Neuron (in vitro differentiated cells): ENCODE measurements around the gene DNAJC17.

Source experiments
- H2AFZ ChIP-seq: one replicate; pipeline ENCODE4 v1.6.1; 2013; ENCODE audit warnings: low read depth, mild to moderate bottlenecking, inconsistent platforms, low read length, moderate library complexity
- H3K27me3 ChIP-seq: one replicate; pipeline ENCODE4 v1.6.1; 2013; ENCODE audit warnings: low read length; ENCODE audit not compliant: insufficient read depth
- H3K36me3 ChIP-seq: one replicate; pipeline ENCODE4 v1.6.1; 2013; ENCODE audit warnings: low read length; ENCODE audit not compliant: insufficient read depth
- H3K4me1 ChIP-seq: one replicate; pipeline ENCODE4 v1.6.1; 2013; ENCODE audit warnings: low read length; ENCODE audit not compliant: insufficient read depth
- H3K4me3 ChIP-seq: 2 replicates; pipeline ENCODE4 v1.5.1; 2013; ENCODE audit warnings: mild to moderate bottlenecking, low read length, moderate library complexity
- H3K9me3 ChIP-seq: one replicate; pipeline ENCODE4 v1.6.1; 2013; ENCODE audit warnings: low read length

Gene DNAJC17

DNA sequence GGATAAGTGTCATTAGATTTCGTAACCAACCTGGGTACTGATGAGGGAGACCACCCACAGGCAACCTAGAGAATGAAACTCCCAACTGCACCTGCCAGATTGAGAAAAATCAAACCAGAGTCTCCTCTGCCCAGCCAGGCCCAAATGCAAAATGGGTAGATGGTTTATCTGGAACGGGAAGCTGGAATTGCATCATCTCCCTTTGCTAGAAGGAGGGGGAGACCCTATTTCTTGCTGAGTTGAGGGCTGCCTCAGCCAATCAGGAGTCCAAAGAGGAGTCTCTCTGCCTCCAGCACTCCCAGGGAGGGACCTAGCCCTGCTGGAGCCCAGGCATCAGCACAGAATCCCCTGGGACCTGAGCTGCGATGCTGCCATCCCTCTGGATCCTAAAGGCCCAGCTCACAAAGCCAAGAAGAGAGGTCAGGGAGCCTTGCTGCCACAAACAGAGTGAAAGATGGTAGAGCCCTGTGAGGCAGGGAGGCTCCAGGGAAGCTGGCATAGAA, 60.3 kb downstream of the DNAJC17 start:
- no peaks in the 10 kb centered on the region for H3K4me1 ChIP-seq
- H2AFZ ChIP-seq: no peak overlapping the region
- peaks cover 41% of the 10 kb centered on the region for H3K36me3 ChIP-seq
- H3K4me3 ChIP-seq: no peak overlapping the region
- H3K9me3 ChIP-seq: no peaks in the 10 kb centered on the region
- no peaks in the 10 kb centered on the region for H3K27me3 ChIP-seq

GRCh38 chr15:40744815-40745152, 62.5 kb downstream of the DNAJC17 start:
- no peak overlapping the region for H3K4me3 ChIP-seq
- no peaks in the 10 kb centered on the region for H3K4me1 ChIP-seq
- H3K27me3 ChIP-seq: no peaks in the 10 kb centered on the region
- H3K36me3 ChIP-seq: peaks cover 38% of the 10 kb centered on the region
- no peaks in the 10 kb centered on the region for H3K9me3 ChIP-seq
- no peak overlapping the region for H2AFZ ChIP-seq

DNA sequence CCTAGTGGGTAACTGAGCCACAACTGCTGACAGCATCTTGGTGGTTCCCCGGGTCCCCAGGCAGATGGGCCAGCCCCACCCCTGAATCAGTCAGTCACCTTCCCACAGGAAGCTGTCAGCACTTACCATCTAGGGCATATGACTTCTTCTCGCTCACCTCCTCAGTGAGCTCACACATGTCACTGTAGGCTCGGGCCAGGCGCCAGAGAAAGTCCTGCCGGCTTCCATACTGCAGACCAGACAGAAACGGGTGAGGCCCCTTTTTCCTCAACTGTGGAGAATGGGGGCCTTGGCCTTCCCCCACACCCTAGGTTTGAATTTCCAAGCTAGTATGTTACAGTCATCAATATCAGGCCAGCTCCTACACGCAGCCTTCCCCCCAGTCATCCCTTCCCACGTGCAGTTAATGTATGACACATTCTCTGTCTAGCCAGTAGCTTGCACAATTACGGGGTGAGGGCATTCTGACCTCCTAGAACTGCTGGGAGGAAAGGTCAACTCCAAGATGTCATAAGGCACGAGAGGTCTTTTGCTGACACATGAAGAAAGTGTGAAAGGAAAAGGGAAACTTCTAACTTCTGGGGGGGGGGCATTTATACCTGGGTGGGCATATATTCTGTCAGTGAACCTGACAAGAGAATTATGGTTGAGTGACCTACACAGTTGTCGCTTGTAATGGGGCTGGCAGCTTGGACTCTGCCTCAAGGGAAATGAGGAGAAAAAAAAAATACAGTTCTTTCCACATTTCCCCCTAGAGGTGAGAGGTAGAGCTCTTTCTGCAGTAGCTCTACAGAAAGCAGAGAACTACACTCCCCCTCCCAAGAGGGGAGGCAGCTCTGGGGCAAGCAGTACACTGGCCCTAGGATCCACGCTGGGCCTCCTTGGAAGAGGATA, 63.1 kb downstream of the DNAJC17 start:
- H3K4me3 ChIP-seq: no peak overlapping the region
- H3K4me1 ChIP-seq: no peaks in the 10 kb centered on the region
- H3K36me3 ChIP-seq: peaks cover 42% of the 10 kb centered on the region
- no peaks in the 10 kb centered on the region for H3K27me3 ChIP-seq
- no peaks in the 10 kb centered on the region for H3K9me3 ChIP-seq
- no peak overlapping the region for H2AFZ ChIP-seq

DNA sequence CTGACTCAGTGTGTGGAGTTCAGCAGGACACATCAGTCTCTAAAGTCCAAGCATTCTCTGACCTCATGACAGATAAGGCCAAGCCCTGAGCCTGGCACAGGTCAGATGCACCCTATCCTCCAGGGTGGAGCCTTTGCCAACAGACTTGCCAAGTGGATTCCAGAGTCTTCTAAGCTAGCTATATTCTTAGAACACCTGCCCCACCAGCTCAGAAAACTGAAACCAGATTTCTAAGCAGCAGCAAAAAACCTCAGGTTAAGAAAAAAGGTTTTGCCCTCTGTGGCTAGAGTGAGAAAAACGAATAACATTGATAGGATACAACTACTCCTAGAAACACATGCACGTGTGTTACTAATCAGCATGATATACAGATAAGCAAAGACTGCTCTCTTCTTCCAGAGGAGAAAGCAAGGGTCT, 63.8 kb downstream of the DNAJC17 start:
- no peaks in the 10 kb centered on the region for H3K9me3 ChIP-seq
- H3K36me3 ChIP-seq: peaks cover 47% of the 10 kb centered on the region
- H3K4me1 ChIP-seq: no peaks in the 10 kb centered on the region
- H3K27me3 ChIP-seq: no peaks in the 10 kb centered on the region
- H2AFZ ChIP-seq: no peak overlapping the region
- no peak overlapping the region for H3K4me3 ChIP-seq

GRCh38 chr15:40739854-40740253, 67.4 kb downstream of the DNAJC17 start:
- H3K4me3 ChIP-seq: no peak overlapping the region
- peaks cover 79% of the 10 kb centered on the region for H3K36me3 ChIP-seq
- H3K9me3 ChIP-seq: no peaks in the 10 kb centered on the region
- H3K27me3 ChIP-seq: no peaks in the 10 kb centered on the region
- no peak overlapping the region for H2AFZ ChIP-seq
- H3K4me1 ChIP-seq: no peaks in the 10 kb centered on the region

DNA sequence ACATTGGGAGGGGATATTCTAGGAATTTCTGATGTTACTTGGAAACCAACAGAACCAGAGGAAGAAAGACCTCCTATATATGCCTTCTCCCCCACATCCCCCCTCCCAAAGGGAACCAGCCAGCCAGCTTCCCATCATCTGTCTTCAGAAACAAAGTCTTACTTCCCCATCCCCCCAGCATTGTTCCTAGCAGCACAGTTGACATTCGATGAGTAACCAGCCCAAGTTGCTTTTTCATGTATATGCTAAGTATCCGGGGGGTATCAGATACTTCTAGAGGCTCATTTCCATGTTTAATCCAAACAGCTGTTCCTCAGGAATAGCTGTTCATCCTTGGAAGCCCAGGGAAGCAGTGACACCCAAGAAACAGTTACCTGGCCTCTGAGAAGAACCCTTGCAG, 68.2 kb downstream of the DNAJC17 start:
- H3K4me3 ChIP-seq: no peak overlapping the region
- no peaks in the 10 kb centered on the region for H3K9me3 ChIP-seq
- no peak overlapping the region for H2AFZ ChIP-seq
- H3K36me3 ChIP-seq: peaks cover 79% of the 10 kb centered on the region
- no peaks in the 10 kb centered on the region for H3K4me1 ChIP-seq
- no peaks in the 10 kb centered on the region for H3K27me3 ChIP-seq

GRCh38 chr15:40737048-40737447, 70.2 kb downstream of the DNAJC17 start:
- no peak overlapping the region for H2AFZ ChIP-seq
- H3K36me3 ChIP-seq: peaks cover 72% of the 10 kb centered on the region
- no peak overlapping the region for H3K4me3 ChIP-seq
- H3K9me3 ChIP-seq: no peaks in the 10 kb centered on the region
- no peaks in the 10 kb centered on the region for H3K4me1 ChIP-seq
- H3K27me3 ChIP-seq: no peaks in the 10 kb centered on the region

DNA sequence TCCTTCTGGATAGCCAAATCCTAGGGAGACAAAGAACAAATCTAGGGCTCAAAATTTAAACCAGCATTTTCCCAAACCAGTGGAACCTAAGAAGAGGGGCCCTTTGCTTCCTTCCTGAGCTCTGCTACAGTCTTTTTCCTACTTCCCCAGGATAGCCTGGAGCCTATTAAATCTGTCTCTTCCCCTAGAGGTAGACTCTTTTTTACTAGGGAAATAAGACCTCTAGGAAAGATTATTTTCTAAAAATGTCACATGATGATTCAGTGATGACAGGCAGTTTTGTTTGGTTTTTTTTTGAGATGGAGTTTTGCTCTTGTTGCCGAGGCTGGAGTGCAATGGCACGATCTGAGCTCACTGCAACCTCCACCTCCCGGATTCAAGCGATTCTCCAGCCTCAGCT, 70.7 kb downstream of the DNAJC17 start:
- Histone ChIP-seq H2AFZ (no peak overlapping the region), H3K36me3 (peaks cover 73% of the 10 kb centered on the region), H3K27me3 (no peaks in the 10 kb centered on the region), H3K9me3 (no peaks in the 10 kb centered on the region), H3K4me1 (no peaks in the 10 kb centered on the region), H3K4me3 (no peak overlapping the region)

DNA sequence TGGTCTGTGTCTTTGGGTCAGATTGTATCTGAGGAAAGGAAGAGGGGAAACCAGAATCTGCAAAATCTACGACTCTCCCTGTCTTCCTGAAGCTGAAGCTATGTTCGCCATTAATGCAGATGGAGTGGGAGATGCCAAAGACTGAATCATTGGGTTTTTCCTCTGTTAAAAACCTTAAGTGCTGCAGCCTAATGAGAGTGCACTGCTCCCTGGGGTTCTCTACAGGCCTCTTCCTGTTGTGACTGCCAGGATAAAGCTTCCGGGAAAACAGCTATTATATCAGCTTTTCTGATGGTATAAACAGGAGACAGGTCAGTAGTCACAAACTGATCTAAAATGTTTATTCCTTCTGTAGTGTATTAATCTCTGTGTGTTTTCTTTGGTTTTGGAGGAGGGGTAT, 76.2 kb downstream of the DNAJC17 start:
- H3K4me3 ChIP-seq: no peak overlapping the region
- no peaks in the 10 kb centered on the region for H3K4me1 ChIP-seq
- H3K9me3 ChIP-seq: no peaks in the 10 kb centered on the region
- H2AFZ ChIP-seq: no peak overlapping the region
- H3K36me3 ChIP-seq: peaks cover 62% of the 10 kb centered on the region
- no peaks in the 10 kb centered on the region for H3K27me3 ChIP-seq

GRCh38 chr15:40723919-40724318, 83.4 kb downstream of the DNAJC17 start:
- H2AFZ ChIP-seq: no peak overlapping the region
- peaks cover 1% of the 10 kb centered on the region for H3K9me3 ChIP-seq
- H3K4me1 ChIP-seq: no peaks in the 10 kb centered on the region
- peaks cover 34% of the 10 kb centered on the region for H3K36me3 ChIP-seq
- no peaks in the 10 kb centered on the region for H3K27me3 ChIP-seq
- no peak overlapping the region for H3K4me3 ChIP-seq

GRCh38 chr15:40722934-40723333, 84.3 kb downstream of the DNAJC17 start:
- no peaks in the 10 kb centered on the region for H3K27me3 ChIP-seq
- H3K4me1 ChIP-seq: no peaks in the 10 kb centered on the region
- H2AFZ ChIP-seq: no peak overlapping the region
- peaks cover 35% of the 10 kb centered on the region for H3K36me3 ChIP-seq
- H3K4me3 ChIP-seq: no peak overlapping the region
- H3K9me3 ChIP-seq: peaks cover 1% of the 10 kb centered on the region

DNA sequence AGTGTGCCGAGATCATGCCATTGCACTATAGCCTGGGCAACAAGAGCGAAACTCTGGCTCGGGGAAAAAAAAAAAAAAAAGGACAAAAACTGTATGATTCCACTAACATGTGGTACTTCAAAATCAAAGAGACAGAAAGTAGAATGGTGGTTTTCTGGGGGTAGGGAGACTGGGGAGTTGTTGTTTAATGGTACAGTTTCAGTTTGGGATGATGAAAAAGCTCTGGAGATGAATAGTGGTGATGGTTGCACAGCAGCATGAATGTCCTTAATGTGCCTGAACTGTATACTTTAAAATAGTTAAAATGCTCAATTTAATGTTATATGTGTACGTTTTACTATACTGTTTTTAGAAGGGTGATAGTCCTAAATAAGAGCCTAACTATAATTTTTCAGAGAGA, 84.9 kb downstream of the DNAJC17 start:
- peaks cover 37% of the 10 kb centered on the region for H3K36me3 ChIP-seq
- no peaks in the 10 kb centered on the region for H3K4me1 ChIP-seq
- H3K9me3 ChIP-seq: peaks cover 1% of the 10 kb centered on the region
- no peaks in the 10 kb centered on the region for H3K27me3 ChIP-seq
- H3K4me3 ChIP-seq: no peak overlapping the region
- no peak overlapping the region for H2AFZ ChIP-seq

DNA sequence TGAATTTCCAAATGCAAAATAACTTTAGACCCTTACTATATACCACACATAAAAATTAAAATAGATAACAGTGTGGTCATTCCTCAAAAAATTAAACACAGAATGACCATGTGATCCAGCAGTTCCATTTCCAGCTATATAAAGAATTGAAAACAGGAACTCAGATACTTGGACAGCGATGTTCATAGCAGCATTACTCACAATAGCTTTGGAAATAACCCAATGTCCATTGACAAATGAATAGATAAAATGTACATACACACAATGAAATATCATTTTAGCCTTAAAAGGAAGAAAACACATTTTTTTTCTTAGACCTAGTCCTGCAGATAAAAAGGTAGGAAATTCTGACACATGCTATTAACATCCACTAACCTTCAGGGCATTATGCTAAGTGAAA, 85.6 kb downstream of the DNAJC17 start:
- Histone ChIP-seq H3K36me3 (peaks cover 36% of the 10 kb centered on the region), H3K27me3 (no peaks in the 10 kb centered on the region), H3K4me1 (no peaks in the 10 kb centered on the region), H3K4me3 (no peak overlapping the region), H2AFZ (no peak overlapping the region), H3K9me3 (peaks cover 1% of the 10 kb centered on the region)

GRCh38 chr15:40716165-40716564, 91.1 kb downstream of the DNAJC17 start:
- Histone ChIP-seq H3K4me1 (no peaks in the 10 kb centered on the region), H3K9me3 (no peaks in the 10 kb centered on the region), H3K27me3 (no peaks in the 10 kb centered on the region), H2AFZ (no peak overlapping the region), H3K4me3 (no peak overlapping the region), H3K36me3 (peaks cover 39% of the 10 kb centered on the region)
